ENCODE data around the gene NEU1.

The NEU1 gene

GRCh38 chr6:31878222-31878621, 15.6 kb upstream of the NEU1 start:
- Histone ChIP-seq H3K27me3 (no peaks in the 10 kb centered on the region), H3K27ac (no peak overlapping the region; a peak in 1 of 22 replicates)

DNA sequence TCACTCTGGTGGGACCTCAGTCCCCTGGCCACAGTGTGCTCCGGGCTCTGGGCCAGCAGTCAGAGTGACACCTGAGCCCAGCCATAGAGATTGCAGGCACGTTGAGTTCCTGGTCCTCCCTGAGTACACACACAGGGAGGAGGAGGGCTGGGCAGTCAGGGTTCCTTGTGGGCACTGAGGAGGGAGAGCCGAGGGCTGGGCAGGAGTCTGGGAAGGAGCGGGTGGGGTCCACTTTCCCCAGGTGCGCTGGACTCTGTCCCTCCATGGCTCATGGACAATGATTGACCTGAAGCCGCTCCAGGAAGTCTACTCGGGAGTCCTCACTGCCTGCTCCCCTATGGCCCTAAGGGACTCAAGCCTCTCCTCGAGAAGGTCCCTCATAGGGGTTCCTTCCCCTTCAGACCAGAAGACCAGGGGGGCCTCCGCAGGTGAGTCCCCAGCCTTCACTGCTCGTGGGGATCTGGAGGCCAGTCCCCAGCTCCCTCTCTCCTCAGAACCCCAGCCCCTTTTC, 15.1 kb upstream of the NEU1 start:
- Histone ChIP-seq H3K4me2 (no peak overlapping the region), H3K27me3 (no peaks in the 10 kb centered on the region), H3K36me3 (peaks cover 31 to 37% (median 35%) of the 10 kb centered on the region in 11 experiments), H3K9ac (peak overlapping the region in 4 of 11 experiments; percentile 9 to 23 (median 13); a peak in 3 of 22 replicates), H3K4me3 (no peak overlapping the region), H3K27ac (no peak overlapping the region; a peak in 1 of 22 replicates), H4K20me1 (peaks cover 0 to 13% (median 0%) of the 10 kb centered on the region in 11 experiments; a peak in 1 of 22 replicates), H3K9me3 (replicated peaks in 1 of 11) (no peaks in the 10 kb centered on the region), H3K4me1 (peaks cover 0 to 13% (median 3%) of the 10 kb centered on the region in 10 experiments; a peak in 8 of 20 replicates)
- TF ChIP-seq Cebpa-rat (IDR thresholded peaks at IDR 0.05): no peak

More at GRCh38 chr6:31878222-31878621, 15.6 kb upstream of the NEU1 start:
- no peak overlapping the region for H3K4me2 ChIP-seq
- no peak for TF ChIP-seq Cebpa-rat (IDR thresholded peaks at IDR 0.05)
- H4K20me1 ChIP-seq: peaks cover 0 to 18% (median 0%) of the 10 kb centered on the region in 11 experiments; a peak in 3 of 22 replicates
- peaks cover 36 to 42% (median 40%) of the 10 kb centered on the region in 11 experiments for H3K36me3 ChIP-seq
- H3K9me3 ChIP-seq (replicated peaks in 1 of 11): no peaks in the 10 kb centered on the region
- no peak overlapping the region for H3K4me3 ChIP-seq
- H3K4me1 ChIP-seq: peaks cover 0 to 13% (median 3%) of the 10 kb centered on the region in 10 experiments; a peak in 8 of 20 replicates
- peak overlapping the region in 4 of 11 experiments; percentile 2 to 23 (median 10); a peak in 3 of 22 replicates for H3K9ac ChIP-seq

DNA sequence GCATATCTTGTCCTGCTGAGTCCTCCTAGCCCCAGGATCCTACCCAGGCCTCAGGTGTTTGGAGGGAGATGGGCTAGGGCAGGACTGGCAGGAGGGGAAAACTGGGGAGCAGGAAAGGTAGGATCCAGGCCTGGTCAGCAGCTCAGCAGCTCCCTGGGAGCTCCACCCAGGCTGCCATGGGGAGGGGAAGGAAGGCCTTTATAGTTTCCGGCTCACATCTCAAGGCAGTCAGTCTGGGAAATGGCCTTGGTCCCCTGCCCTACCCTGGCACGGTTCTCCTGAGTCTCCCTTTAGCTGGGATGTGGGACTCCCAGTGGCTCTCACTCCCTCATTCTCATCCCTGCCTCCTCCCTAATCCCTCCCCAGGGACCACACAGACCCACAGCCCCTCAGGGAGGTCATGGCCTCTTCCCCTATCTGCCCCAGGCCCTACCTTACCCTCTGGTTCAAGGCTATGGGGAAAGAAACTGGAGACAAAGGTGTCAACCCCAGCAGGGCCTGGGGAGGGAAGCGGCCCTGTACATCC, 14.6 kb upstream of the NEU1 start:
- Histone ChIP-seq H3K36me3 (peaks cover 26 to 31% (median 30%) of the 10 kb centered on the region in 11 experiments), H4K20me1 (peaks cover 0 to 10% (median 0%) of the 10 kb centered on the region in 11 experiments; a peak in 1 of 22 replicates), H3K4me2 (no peak overlapping the region), H3K27ac (no peak overlapping the region), H3K9me3 (replicated peaks in 1 of 11) (no peaks in the 10 kb centered on the region), H3K9ac (peak overlapping the region in 1 of 11 experiments; percentile 16; a peak in 1 of 22 replicates), H3K4me1 (peaks cover 0 to 13% (median 3%) of the 10 kb centered on the region in 10 experiments; a peak in 8 of 20 replicates), H3K4me3 (no peak overlapping the region), H3K27me3 (no peaks in the 10 kb centered on the region)
- no peak for TF ChIP-seq Cebpa-rat (IDR thresholded peaks at IDR 0.05)

GRCh38 chr6:31876357-31876756, 13.7 kb upstream of the NEU1 start:
- no peaks in the 10 kb centered on the region for H3K9me3 ChIP-seq (replicated peaks in 1 of 11)
- no peak overlapping the region for H3K4me2 ChIP-seq

DNA sequence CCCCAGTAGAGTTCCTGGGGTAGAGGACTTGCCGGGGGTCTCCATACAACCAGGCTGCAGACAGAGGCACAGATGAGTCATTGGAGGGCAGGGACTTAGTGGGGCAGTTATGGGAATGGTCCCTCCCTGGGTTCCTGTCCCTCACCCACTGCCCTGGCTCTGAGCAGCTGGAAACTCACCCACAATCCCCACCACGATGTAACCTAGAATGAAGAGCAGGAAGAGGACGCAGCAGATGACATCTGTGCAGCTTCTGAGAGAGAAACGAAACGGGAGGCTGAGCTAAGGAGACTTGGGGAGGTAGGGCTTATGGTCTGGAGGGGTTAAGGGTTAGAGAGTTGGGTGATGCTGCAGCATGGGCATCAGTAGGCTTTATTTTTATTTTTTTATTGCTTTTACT, 13.3 kb upstream of the NEU1 start:
- Histone ChIP-seq H3K4me2 (no peak overlapping the region), H4K20me1 (peaks cover 0 to 2% (median 0%) of the 10 kb centered on the region in 11 experiments; a peak in 1 of 22 replicates), H3K4me3 (no peak overlapping the region), H3K9ac (peak overlapping the region in 1 of 11 experiments; percentile 19; a peak in 1 of 22 replicates), H3K27me3 (no peaks in the 10 kb centered on the region), H3K36me3 (peaks cover 15 to 18% (median 17%) of the 10 kb centered on the region in 11 experiments), H3K4me1 (peaks cover 0 to 19% (median 7%) of the 10 kb centered on the region in 10 experiments; a peak in 16 of 20 replicates), H3K27ac (no peak overlapping the region), H3K9me3 (replicated peaks in 1 of 11) (no peaks in the 10 kb centered on the region)
- no peak for TF ChIP-seq Cebpa-rat (IDR thresholded peaks at IDR 0.05)

More at GRCh38 chr6:31876357-31876756, 13.7 kb upstream of the NEU1 start:
- H3K36me3 ChIP-seq: peaks cover 20 to 23% (median 22%) of the 10 kb centered on the region in 11 experiments
- no peak overlapping the region for H3K4me3 ChIP-seq
- no peak overlapping the region for H3K9ac ChIP-seq
- H3K27me3 ChIP-seq: no peaks in the 10 kb centered on the region
- peaks cover 0 to 7% (median 0%) of the 10 kb centered on the region in 11 experiments; a peak in 1 of 22 replicates for H4K20me1 ChIP-seq
- H3K4me1 ChIP-seq: peaks cover 0 to 14% (median 4%) of the 10 kb centered on the region in 10 experiments; a peak in 9 of 20 replicates
- no peak overlapping the region for H3K27ac ChIP-seq
- TF ChIP-seq Cebpa-rat (IDR thresholded peaks at IDR 0.05): no peak

DNA sequence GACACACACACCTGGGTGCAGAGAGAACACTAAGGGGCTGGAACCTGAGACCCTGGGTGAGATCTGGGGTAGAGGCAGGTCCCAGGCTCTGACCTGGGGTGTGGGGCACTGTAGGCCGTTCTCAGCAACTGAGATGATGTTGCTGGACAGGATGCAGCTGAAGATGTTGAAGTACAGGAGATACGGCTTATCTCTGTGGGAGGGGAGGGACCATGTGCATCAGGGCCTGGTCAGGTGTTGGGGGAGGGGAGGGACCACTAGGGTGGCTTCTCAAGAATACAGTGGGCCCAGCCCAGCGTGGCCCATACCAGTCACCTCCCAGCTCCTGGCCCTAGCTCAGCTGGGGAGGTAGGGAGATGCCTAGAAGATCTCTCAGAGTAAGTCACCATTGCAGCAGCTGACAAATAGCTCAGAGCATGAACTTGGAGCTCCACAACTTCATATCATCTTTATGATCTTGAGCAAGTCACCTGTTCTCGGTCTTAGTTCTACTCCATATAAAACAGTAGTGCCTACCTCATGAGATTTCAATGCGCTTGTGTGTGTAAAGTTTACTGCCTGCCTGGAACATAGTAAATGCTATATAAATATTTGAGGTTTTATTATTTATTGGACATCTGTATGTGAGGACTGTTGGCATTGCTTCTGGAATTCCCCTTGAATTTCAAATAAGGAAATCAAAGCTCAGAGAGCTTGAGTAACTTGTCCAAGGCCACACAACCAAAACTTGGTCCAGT, 12.4 kb upstream of the NEU1 start:
- Histone ChIP-seq H4K20me1 (no peaks in the 10 kb centered on the region; a peak in 1 of 22 replicates), H3K4me2 (peak overlapping the region in 4 of 11 experiments; percentile 10 to 28 (median 22); a peak in 3 of 22 replicates), H3K9me3 (replicated peaks in 1 of 11) (no peaks in the 10 kb centered on the region), H3K9ac (no peak overlapping the region), H3K4me3 (no peak overlapping the region), H3K36me3 (peaks cover 6 to 10% (median 8%) of the 10 kb centered on the region in 11 experiments), H3K27me3 (no peaks in the 10 kb centered on the region), H3K27ac (no peak overlapping the region), H3K4me1 (peaks cover 0 to 28% (median 15%) of the 10 kb centered on the region in 10 experiments; a peak in 16 of 20 replicates)
- no peak for TF ChIP-seq Cebpa-rat (IDR thresholded peaks at IDR 0.05)

DNA sequence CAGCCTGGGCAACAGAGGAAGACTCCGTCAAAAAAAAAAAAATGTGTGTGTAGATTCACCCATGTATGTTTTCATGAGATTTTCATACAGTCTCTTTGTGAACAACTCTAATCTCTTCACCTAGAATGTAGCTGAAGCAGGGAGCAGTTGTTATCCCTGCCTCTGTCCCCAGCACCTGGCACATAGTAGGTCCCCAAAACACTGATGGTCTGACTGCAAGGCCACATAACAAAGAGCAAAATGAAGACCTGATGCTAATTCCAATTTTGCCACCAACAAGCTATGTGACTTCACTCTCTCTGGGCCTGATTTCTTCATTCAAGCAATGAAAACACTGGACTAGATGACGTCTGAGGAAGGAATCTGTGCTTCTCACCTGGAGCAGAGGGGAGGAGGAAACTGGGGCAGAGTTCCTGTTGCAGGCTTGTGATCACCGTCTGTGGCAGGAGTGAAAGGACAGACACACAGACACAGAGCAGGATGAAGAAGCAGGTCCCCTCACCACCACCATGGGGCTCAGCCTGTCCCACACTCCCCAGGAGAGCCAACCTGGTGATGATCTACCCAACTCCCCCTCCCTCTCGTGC, 11.6 kb upstream of the NEU1 start:
- Histone ChIP-seq H3K4me1 (peaks cover 0 to 35% (median 23%) of the 10 kb centered on the region in 10 experiments; a peak in 16 of 20 replicates), H3K4me2 (peak overlapping the region in 3 of 11 experiments; percentile 21 to 28 (median 23); a peak in 3 of 22 replicates), H3K9ac (no peak overlapping the region), H3K27ac (no peak overlapping the region), H3K27me3 (no peaks in the 10 kb centered on the region), H3K9me3 (replicated peaks in 1 of 11) (no peaks in the 10 kb centered on the region), H4K20me1 (no peaks in the 10 kb centered on the region), H3K36me3 (peaks cover 0 to 1% (median under 1%) of the 10 kb centered on the region in 11 experiments; a peak in 7 of 22 replicates), H3K4me3 (no peak overlapping the region)
- no peak for TF ChIP-seq Cebpa-rat (IDR thresholded peaks at IDR 0.05)

GRCh38 chr6:31871046-31871659, 8.5 kb upstream of the NEU1 start:
- H3K4me3 ChIP-seq: no peak overlapping the region
- H4K20me1 ChIP-seq: no peaks in the 10 kb centered on the region
- H3K9me3 ChIP-seq (replicated peaks in 1 of 11): no peaks in the 10 kb centered on the region
- 0 out of 22 replicates have a peak overlapping the region, but pooled peaks of 2 of the 11 experiments have one; percentile 3 to 4 for H3K9ac ChIP-seq
- H3K27ac ChIP-seq: no peak overlapping the region
- H3K36me3 ChIP-seq: no peaks in the 10 kb centered on the region
- H3K4me1 ChIP-seq: peaks cover 0 to 41% (median 30%) of the 10 kb centered on the region in 10 experiments; a peak in 16 of 20 replicates
- TF ChIP-seq Cebpa-rat (IDR thresholded peaks at IDR 0.05): no peak
- peak overlapping the region in 9 of 11 experiments; percentile 19 to 63 (median 48); a peak in 16 of 22 replicates for H3K4me2 ChIP-seq
- no peaks in the 10 kb centered on the region for H3K27me3 ChIP-seq

Data from BLaER1 treated with 17β-estradiol and CSF1 and Interleukin-3, amounts not matched to agents 10 nM and 100 nM (cell line).